Esophagus squamous epithelium (tissue), 4 donors: Measurements from ENCODE around the gene PHIP.

Experiments used
- POLR2A ChIP-seq, 4 donors: fragments of 450-650 bp; IDR thresholded peaks; one replicate each; pipeline ENCODE4 v1.6.1; 2017; ENCODE audit warnings: antibody characterized with exemption in 4 of 4, mild to moderate bottlenecking in 4 of 4, moderate library complexity in 3 of 4
- TF ChIP-seq, protein P1 (sequence below), 6 experiments: fragments of 450-650 bp in 4 of 6; fragments of 200-600 bp in 2 of 6; sonication (generic) in 2 of 6; IDR thresholded peaks; one replicate each; pipeline ENCODE4 v1.5.1; 2016 to 2019; ENCODE audit warnings: antibody characterized with exemption in 6 of 6, mild to moderate bottlenecking in 4 of 6, moderate library complexity in 4 of 6

DNA sequence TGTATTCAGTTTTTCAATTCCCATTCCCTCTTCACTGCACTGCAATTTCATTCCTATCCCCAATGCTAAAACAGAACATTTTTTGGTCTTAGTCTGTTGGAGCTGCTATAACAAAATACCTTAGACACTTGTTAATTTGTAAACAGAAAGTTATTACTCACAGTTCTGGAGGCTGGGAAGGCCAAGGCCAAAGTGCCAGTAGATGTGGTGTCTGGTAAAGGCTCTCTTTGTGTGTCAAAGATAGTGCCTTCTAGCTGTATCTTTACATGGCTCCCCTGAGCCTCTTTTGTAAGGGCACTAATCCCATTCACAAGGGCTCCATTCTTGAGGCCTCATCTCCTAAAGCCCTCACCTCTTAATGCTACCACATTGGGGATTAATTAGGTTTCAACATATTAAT lies 40.0 kb downstream of the PHIP start:
- TF ChIP-seq, protein P1, sequence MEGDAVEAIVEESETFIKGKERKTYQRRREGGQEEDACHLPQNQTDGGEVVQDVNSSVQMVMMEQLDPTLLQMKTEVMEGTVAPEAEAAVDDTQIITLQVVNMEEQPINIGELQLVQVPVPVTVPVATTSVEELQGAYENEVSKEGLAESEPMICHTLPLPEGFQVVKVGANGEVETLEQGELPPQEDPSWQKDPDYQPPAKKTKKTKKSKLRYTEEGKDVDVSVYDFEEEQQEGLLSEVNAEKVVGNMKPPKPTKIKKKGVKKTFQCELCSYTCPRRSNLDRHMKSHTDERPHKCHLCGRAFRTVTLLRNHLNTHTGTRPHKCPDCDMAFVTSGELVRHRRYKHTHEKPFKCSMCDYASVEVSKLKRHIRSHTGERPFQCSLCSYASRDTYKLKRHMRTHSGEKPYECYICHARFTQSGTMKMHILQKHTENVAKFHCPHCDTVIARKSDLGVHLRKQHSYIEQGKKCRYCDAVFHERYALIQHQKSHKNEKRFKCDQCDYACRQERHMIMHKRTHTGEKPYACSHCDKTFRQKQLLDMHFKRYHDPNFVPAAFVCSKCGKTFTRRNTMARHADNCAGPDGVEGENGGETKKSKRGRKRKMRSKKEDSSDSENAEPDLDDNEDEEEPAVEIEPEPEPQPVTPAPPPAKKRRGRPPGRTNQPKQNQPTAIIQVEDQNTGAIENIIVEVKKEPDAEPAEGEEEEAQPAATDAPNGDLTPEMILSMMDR (IDR thresholded peaks at IDR 0.05): no peak
- no peak for TF ChIP-seq POLR2A (IDR thresholded peaks at IDR 0.05)
